SHP77 treated with DMSO at 0.1 percent for 48 hours (cell line): ENCODE results near the gene MTHFD1L.

Experiments used
- DNase-seq: peaks from one replicate; lab custom pipeline; 2025; lab: John Stamatoyannopoulos, UW

The MTHFD1L gene

GRCh38 chr6:150866147-150866990 is 867 bp downstream of the MTHFD1L start:
- DNase-seq = peak; percentile 20

- no peak for DNase-seq
Measured at GRCh38 chr6:150866991-150867501, 1.5 kb downstream of the MTHFD1L start.

- no peak for DNase-seq
Measured at GRCh38 chr6:150868759-150869158, 3.3 kb downstream of the MTHFD1L start.

- no peak for DNase-seq
Measured at GRCh38 chr6:150874179-150874578, 8.7 kb downstream of the MTHFD1L start.

DNA sequence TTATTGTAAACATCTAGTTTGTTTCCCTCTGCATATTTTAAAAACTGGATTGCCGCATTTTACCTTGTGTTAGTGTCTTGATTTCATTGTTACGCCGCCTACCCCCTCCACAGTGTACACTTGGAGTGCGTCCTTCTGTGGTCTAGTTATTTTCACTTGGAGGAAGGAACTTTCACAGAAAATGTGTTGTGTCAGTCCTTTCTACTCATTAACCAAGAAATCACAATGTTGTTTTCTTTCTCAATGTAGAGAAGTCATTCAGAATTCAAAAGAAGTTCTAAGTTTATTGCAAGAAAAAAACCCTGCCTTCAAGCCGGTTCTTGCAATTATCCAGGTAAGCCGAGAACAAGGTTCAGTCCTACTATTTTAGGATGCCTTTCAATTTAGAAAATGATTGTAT is 10.3 kb downstream of the MTHFD1L start:
- no peak for DNase-seq

DNA sequence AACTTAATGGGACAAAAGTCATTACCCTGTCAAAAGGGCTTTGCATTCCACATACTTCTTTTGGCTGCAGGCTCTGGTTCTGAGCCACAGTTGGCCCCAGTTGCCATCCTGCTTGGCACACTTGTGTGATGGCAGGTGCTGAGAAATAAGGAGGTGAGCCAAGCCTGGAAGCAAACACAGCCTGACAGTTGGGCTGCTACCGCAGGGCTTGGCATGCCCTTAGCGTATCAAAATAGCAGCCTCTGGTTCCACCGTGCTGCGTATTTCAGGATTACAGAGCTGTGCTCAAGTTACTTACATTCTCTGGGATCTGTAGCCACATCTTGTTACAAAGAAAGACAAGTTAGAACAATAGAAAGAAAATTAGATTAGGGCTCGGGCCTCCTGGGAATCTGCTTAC is 11.1 kb downstream of the MTHFD1L start:
- DNase-seq = no peak

GRCh38 chr6:150877928-150878327 is 12.4 kb downstream of the MTHFD1L start:
- DNase-seq = no peak

DNA sequence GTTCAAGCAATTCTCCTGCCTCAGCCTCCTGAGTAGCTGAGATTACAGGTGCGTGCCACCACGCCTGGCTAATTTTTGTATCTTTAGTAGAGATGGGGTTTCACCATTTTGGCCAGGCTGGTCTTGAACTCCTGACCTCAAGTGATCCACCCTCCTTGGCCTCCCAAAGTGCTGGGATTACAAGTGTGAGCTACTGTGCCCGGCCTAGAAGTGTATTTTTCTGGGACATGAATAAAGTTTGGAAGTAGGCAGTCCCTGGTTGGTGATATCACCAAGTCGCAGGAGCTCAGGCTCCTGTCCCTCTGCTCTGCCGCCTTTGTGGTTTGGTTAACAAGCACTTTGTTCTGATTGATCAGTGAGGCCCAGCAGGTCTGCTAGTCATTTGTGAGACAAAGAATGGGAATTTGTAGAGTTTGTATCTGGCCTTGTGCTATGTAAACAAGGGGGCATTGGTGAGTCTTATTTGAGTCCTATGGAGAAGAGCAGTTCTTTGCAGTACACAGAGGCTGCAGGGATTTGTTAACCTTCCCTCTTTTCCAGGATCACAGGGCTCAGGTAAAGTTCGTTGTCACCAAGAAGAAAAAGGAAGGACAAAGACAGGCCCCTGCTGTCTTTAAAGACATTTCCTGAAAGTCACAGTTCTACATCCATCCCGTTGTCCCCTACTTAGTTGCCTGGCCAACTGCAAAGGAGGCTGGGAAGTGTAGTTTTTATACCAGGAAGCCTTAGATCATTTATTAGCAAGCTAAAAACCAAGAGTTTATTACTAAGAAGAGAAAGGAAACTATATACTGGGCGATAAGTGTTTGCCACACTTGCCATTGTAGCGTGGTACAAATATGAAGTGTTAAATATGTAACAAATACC is 13.1 kb downstream of the MTHFD1L start:
- no peak for DNase-seq

DNA sequence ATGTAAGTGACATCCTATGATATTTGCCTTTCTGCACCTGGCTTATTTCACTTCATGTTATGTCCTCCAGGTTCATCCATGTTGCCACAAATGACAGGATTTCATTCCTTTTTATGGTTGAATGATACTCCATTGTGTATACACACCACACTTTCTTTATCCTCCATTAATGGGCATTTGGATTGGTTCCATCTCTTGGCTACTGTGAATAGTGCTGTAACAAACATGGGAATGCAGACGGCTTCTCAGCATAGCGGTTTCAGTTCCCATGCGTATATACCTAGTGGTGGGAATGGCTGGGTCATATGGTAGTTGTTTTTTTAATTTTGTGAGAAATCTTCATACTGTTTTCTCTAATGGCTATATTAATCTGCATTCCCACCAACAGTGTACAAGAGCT is 14.8 kb downstream of the MTHFD1L start:
- DNase-seq = no peak

DNA sequence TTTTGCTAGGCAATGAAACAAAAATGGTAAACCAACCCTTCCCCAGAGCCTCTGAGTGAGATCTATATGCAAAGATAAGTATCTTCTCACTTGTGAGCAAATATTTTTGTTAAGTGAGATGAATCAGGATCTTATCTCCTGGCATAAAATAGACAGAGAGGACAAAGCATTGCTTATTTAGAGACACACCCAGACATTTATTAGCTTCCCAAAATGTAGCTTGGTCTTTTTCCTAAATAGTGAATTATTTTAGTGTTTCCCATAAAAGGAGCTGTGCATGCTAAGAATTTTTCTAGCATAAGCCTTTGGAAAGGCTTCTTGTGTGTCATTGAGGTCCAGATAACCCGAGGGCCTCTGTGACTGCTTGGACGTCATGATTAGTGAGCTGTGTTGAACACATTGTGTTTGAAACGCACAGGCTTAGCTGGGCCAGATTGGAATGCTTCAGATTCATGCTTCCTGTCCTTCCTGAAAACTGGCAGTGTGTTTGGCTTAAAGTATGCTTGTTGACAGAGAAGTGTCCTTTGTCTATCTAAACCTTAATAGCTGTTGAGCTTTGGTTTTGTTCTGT is 16.5 kb downstream of the MTHFD1L start:
- DNase-seq = no peak

GRCh38 chr6:150883521-150883920 is 18.0 kb downstream of the MTHFD1L start:
- no peak for DNase-seq

DNA sequence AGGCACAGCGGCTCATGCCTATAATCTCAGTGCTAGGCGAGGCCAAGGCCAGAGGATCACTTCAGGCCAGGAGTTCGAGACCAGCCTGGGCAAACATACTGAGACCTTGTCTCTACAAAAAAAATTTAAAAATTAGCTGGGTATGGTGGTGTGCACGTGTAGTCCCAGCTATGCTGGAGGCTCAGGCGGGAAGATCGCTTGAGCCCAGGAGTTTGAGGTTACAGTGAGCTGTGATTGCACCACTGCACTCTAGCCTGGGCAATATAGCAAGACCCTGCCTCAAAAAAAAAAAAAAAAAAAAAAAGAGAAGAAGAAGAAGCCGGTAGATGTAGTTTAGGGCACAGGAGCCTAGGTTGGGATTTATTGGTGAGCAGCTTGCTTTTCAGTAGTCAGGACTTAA is 20.7 kb downstream of the MTHFD1L start:
- DNase-seq = no peak

DNA sequence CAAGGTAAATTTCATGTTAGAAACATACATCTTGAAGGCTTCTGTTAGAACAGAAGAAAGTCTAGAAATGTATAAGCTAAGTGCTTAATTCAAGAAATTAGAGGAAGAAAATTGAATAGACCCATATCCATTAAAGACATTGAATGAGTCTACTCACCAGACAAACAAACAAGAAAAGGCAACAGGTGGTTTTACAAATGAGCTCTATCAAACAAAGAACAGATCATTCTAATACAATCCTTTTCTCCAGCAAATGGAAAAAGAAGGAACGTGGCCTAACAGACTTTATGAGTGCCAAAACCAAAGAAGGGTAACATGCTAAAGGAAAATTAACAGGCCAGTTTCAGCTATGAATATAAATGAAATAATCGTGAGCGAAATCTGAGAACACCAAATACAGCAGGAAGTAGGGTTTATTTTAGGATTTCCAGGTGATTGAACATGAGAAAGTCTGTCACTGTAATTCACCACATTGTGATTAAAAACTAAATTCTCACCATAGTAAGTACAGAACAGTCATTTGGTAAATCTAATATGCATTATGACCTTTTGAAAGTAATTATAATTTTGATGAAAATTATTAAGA is 22.6 kb downstream of the MTHFD1L start:
- no peak for DNase-seq

DNA sequence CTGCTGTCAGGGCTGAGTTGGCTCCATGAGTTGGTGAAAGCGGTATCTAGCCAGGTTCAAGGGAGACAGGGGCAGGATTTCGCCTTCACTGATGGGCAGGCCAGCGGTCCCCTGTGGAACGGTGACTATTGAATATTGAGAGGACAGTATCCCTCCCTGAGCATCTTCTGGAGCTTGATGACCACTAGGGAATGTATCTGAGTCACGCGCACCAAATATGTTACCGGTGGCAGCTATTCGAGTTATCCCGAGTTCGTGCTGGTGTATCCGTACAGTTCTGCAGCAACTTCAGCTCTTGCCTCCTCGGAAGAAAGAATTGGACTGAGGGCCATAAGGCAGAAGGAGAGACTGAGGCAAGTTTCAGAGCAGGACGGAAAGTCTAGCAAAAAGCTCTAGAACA is 24.8 kb downstream of the MTHFD1L start:
- DNase-seq = no peak

DNA sequence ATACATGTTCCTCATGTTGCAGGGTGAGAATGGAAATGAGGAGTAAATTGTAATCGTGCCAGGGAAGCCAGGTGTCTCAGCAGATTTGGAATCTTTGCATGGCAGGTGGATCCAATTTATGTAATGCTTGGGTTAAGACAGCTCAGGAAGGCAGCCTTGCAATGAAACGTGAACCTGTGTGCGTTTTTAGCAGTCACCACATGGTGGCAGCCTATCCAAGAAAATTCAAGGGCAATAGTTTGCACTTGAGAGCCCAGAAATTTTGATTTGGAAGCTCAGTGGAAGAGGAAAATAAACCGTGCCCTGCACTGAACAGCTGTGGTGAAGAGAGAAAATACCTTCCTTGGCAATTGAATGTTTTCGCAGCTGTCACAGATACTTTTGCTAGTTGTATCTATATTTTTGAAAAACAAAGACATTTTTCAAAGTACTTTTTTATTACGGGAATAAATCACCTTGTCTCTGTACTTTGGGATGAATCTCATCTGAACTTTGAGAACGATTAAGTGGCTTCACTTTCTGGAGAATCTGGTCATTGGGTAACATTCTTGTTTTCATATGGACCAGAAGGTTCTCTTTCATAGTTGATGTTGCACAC is 26.5 kb downstream of the MTHFD1L start:
- peak; percentile 12 for DNase-seq

DNA sequence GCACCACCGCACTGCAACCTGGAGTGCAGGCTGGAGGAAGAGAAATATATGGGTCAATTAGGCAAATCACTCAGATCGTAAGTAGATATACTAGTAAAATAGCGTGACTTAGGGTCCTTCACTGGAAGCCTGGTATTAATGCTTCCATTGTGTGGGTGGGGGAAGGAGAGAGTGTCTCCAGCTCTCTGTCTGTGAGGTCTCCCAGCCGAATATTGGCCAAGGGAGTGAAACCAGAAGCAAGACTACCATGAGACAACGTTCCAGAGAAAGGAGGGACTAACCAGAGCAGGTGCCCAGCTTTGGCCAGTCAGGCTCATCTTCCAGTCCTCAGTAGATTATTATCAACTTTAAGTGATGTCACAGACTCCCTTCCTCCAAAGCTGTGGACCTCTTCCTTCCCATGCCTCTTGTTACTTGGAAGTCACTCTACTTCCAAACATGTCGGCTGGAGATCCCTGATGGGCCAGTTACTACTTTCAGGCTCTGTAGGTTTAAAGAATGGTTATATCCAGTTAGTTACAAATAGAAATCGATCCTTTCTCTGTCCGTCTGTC is 28.8 kb downstream of the MTHFD1L start:
- DNase-seq = no peak

DNA sequence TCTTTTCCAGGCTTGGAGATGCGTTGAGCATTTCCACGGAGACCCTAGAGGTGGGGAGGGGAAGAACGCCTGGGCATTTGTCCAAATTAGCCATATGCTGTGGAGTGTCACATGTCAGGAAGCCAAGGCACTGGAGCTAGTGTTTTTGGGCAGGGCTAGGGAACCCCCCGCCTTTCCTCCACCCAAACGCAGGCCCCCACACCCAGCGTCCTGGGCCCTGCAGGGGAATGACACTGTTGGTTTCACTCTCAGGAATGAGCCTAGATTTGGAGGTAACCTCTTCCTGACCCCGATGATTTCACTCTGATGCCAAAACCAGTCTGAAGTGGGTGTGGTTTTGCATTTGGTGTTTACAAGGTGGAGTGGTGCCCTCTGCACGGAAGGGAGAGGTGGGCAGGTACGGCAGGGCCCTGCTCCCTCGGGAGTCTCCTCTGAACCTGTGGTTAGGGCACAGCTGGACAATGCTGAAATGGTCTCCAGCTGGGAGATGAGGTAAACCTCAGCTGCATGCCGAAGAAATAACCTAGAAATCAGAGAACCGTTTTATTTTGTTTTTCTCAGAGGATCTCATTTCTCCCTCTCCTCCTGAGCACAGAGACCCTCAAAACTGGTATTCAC is 29.5 kb downstream of the MTHFD1L start:
- DNase-seq = no peak

- no peak for DNase-seq
Measured at GRCh38 chr6:150895928-150896632, 30.6 kb downstream of the MTHFD1L start.

- DNase-seq = no peak
Measured at GRCh38 chr6:150897400-150897943, 32.0 kb downstream of the MTHFD1L start.
